ENCODE data around the gene ZC3H15.
"Not testable (repeated sequence)": the region's sequence is repeated elsewhere in the genome, so short reads cannot be mapped to it uniquely, and the experiment has no call there.

DNA sequence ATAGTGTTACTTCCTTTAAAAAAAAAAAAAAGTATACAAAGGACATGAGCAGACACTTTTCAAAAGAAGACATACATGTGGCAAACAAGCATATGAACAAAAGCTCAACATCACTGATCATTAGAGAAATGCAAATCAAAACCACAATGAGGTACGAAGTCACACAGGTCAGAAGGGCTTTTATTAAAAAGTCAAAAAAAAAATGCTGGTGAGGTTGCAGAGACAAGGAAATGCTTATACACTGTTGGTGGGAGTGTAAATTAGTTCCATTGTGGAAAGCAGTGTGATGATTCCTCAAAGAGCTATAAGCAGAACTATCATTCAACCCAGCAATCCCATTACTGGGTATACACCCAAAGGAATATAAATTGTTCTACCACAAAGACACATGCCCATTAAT is 11.8 kb upstream of the ZC3H15 start:
- TF ChIP-seq, protein P1, sequence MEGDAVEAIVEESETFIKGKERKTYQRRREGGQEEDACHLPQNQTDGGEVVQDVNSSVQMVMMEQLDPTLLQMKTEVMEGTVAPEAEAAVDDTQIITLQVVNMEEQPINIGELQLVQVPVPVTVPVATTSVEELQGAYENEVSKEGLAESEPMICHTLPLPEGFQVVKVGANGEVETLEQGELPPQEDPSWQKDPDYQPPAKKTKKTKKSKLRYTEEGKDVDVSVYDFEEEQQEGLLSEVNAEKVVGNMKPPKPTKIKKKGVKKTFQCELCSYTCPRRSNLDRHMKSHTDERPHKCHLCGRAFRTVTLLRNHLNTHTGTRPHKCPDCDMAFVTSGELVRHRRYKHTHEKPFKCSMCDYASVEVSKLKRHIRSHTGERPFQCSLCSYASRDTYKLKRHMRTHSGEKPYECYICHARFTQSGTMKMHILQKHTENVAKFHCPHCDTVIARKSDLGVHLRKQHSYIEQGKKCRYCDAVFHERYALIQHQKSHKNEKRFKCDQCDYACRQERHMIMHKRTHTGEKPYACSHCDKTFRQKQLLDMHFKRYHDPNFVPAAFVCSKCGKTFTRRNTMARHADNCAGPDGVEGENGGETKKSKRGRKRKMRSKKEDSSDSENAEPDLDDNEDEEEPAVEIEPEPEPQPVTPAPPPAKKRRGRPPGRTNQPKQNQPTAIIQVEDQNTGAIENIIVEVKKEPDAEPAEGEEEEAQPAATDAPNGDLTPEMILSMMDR (IDR thresholded peaks at IDR 0.05) = not testable (repeated sequence)
- TF ChIP-seq POLR2A (IDR thresholded peaks at IDR 0.05) = not testable (repeated sequence)
